ENCODE results near the gene MRPL40.
A peak's percentile ranks its signal among the peaks of the same experiment; 100 is the strongest.
"Not testable (repeated sequence)": the region's sequence is repeated elsewhere in the genome, so short reads cannot be mapped to it uniquely, and the experiment has no call there.

The MRPL40 gene

DNA sequence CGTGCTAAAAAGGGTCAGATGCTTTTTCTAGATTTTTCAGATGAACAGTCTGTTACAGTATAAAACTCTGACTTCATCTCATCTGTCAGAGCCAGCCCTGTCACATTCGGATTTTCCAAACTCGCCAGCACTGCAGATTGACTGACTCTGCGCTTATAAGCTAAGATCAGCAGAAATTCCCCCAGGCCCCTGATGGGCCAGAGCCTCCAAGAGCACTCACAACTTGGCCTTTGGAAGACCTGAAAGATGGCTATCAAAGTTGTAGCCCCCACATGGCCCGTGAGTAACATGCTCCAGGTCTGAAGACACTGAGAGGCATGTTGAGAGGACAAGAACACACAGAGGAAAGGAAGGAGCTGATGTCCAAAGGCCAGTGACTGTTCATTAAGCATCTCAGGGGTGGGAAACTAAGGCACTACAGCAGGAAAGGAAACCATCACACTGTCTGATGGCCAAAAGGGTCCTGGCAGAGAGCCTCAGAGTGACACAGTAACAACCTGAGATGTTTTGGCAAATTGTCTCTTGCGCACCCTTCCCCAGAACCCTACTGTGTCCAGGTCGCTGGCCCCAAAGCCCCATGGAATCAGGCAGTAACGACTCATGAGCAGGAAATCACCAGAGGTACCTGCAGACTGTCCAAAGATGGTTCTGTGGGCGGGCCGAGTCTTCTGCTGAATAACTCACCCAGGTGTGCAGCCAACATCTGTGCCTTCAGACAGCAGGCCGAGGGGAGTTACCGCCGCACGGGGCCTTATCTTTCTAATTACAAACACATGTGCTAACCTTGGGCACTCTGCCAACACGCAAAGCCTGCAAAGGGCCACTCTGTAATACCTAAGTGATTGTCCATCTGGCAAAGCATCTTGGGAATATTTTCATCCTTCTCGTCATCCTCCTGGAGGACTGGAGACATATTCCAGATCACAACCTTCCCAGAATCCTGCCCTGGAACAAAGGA lies 24.4 kb upstream of the MRPL40 start:
- DNase-seq (ENCODE audit: low spot score), result no peak

GRCh38 chr22:19410941-19411689 lies 21.2 kb upstream of the MRPL40 start:
- no peak for DNase-seq (ENCODE audit: low spot score)

DNA sequence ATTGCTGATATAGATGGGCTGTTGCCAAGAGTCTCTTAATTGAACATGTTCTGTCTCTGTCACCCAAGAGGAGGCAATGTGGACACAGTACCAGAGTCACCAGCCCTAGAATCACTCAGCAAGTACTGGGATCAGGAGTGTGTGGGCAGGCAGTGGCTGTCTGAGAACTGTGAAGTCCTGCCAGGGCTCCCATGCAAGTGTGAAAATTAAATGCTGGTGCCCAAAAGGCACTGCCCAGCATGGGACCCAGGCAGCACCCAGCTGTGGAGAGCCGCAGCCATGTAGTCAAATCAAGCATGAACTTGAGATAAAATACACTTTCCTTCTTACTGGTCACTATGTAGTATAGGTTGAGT lies 20.7 kb upstream of the MRPL40 start:
- no peak for DNase-seq (ENCODE audit: low spot score)

- no peak for DNase-seq (ENCODE audit: low spot score)
Observed at GRCh38 chr22:19412478-19412877, 19.9 kb upstream of the MRPL40 start.

GRCh38 chr22:19412923-19413322 lies 19.4 kb upstream of the MRPL40 start:
- no peak for DNase-seq (ENCODE audit: low spot score)

- no peak for DNase-seq (ENCODE audit: low spot score)
Observed at GRCh38 chr22:19419086-19419463, 13.3 kb upstream of the MRPL40 start.

DNA sequence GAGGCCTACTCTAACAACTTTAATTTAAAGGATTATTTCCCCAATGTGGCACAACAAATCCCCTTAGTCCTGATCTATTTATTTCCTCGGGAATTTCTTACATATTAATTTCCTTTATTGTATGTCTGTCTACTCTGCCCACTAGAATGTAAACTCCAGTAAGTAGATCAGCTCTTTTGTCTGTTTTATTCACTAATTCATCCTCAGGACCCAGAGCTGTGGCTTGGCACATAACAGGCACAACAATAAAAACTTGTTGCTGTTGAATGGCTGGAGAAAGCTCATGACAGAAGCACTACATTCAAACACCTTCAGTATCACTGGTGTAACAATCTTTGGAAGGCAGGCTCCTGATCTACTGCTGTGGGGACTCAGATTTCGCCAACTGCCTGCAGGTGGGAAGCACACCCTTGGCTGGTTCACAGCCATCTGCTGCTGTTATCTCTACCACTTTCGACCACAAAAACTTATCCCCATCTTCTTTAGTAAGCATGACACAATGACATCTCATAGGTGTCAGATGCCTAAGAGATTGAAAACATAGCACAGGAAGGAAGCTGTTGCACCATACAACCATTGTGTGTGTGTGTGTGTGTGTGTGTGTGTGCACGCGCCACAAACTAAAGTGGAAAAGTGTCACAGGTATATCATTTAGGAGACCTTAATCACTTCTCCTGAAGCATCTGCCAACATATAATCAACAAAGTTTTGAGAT lies 12.7 kb upstream of the MRPL40 start:
- peak; percentile 74 for DNase-seq (ENCODE audit: low spot score)

- no peak for DNase-seq (ENCODE audit: low spot score)
Observed at GRCh38 chr22:19420321-19420720, 12.0 kb upstream of the MRPL40 start.

- no peak for DNase-seq (ENCODE audit: low spot score)
Observed at GRCh38 chr22:19422440-19423301, 9.7 kb upstream of the MRPL40 start.

DNA sequence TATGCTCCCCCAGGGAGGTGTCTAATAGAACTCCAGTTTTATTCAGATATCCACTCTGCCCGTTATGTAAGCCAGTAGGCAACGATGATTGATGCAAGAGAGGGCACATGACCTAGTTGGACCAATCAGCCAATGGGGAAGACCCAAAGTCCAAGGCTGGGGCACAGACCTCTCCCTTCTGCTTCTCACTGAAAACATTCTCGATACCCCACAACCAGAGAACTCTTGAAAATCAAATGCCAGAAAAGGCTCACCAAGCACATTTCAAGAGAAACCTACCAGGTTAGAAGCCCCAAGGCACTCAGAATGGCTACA lies 8.2 kb upstream of the MRPL40 start:
- DNase-seq (ENCODE audit: low spot score), result no peak

- DNase-seq (ENCODE audit: low spot score), result peak; percentile 44
Observed at GRCh38 chr22:19429950-19430889, 2.1 kb upstream of the MRPL40 start.

DNA sequence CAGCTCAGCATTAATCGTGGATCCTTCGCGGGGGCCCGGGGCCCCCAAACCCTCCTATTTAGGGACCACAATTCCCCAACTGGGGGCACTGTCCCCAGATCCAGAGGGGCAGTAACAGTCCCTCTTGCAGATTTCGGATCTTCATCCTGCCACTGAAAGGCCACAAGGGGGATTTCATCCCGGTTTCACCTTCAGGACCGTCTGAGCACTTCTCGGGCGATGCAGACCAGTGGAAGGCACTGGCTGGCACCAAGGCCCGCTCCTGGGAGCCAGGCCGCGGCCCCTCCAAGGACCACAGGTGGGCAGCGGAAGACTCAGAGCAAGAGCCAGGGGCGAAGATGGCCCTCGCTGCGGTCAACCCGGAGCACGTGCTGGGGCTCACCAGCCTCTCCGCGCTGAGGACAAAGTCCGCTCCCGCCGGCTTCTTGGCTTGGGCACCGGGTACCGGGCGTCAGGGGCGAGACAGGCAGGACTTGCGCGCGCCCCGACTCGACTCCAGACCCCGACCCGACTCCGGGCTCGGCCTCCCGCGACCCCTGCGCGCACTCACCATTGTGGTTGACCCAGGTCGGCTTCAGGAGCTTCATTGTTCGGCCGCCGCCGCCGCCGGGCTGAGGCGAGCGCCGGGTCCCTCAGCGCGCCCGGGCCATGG lies 1.3 kb upstream of the MRPL40 start:
- DNase-seq (ENCODE audit: low spot score), result no peak

GRCh38 chr22:19431649-19432132 lies 654 bp upstream of the MRPL40 start, which contains the start of gene HIRA:
Gene HIRA (minus strand): TSS chr22:19431733. CDS start chr22:19431476, 257 bp downstream.
- DNase-seq (ENCODE audit: low spot score), result peak; percentile 88

DNA sequence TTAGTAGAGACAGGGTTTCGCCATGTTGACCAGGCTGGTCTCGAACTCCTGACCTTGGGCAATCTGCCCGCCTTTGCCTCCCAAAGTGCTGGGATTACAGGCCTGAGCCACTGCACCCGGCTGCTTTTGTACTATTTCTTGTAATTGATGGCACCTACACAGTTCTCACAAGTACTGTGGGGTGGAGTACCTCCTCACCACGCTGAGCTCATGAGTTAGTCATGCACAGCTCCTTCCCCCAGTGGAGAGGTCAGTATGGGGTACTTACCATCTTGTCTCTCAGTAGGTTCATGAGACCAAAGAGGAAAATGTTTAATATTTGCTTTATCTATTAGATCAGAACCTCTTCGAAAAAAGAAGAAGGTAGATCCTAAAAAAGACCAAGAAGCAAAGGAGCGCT lies 2.1 kb downstream of the MRPL40 start:
- DNase-seq (ENCODE audit: low spot score), result peak; percentile 22

DNA sequence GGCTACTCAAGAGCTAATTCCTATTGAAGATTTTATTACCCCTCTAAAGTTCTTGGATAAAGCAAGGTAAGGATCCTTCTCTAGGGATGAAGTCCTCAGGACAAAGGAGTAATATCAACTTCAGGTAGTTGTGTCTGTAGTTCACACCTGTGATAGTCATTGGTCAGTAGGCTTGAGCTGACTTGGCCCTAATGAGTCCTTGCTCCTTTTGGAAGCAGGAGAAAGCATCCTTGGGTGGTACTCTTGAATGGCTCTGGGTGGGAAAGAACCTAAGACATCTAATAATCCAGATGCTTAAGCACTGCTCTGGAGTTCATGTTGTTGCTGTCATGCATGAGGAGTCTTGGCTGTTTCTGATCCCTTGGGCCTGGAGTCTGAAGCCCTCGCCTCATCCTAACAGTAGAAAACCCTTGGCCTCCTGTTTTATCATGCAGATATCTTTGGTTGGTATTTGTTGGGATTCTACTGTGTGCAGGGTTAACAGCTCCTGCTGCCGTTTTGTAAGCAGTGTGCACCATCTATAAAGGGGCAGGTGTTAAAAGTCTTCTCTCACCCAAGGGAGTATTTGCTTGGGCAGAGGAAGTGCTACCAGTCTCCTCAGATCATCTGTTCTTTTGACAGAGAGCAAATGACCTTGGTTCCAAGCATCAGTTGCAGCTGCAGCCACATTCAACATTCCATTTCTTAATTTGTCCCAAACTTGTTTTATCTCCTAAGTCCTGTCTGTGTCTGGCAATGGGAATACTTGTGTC lies 2.7 kb downstream of the MRPL40 start:
- DNase-seq (ENCODE audit: low spot score), result no peak

DNA sequence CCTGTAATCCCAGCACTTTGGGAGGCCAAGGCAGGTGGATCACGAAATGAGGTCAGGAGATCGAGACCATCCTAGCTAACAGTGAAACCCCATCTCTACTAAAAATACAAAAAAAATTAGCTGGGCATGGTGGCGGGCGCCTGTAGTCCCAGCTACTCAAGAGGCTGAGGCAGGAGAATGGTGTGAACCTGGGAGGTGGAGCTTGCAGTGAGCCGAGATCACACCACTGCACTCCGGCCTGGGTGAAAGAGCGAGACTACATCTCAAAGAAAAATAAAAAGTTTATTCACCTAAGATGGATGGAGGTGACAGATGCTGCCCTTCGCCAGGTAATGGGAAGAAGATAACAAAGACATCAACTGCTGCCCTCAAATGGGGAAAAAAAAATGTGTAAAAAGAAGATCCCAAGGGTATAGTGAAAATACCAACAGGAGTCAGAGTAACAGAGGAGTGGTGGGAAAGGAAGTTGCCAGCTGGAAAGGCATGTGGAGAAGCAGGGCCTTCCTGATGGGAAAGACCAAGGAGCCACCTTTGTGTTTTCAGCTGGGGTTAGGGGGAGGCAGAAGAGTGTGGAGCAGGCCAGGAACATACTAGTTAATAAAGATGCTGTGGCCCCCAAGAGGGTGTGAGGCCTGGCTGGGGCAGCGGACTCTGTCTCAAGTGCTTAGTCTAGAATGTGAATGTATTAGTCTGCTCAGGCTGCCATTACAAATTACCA lies 4.3 kb downstream of the MRPL40 start:
- DNase-seq (ENCODE audit: low spot score), result not testable (repeated sequence)

- DNase-seq (ENCODE audit: low spot score), result no peak
Observed at GRCh38 chr22:19438298-19438697, 6.0 kb downstream of the MRPL40 start.

DNA sequence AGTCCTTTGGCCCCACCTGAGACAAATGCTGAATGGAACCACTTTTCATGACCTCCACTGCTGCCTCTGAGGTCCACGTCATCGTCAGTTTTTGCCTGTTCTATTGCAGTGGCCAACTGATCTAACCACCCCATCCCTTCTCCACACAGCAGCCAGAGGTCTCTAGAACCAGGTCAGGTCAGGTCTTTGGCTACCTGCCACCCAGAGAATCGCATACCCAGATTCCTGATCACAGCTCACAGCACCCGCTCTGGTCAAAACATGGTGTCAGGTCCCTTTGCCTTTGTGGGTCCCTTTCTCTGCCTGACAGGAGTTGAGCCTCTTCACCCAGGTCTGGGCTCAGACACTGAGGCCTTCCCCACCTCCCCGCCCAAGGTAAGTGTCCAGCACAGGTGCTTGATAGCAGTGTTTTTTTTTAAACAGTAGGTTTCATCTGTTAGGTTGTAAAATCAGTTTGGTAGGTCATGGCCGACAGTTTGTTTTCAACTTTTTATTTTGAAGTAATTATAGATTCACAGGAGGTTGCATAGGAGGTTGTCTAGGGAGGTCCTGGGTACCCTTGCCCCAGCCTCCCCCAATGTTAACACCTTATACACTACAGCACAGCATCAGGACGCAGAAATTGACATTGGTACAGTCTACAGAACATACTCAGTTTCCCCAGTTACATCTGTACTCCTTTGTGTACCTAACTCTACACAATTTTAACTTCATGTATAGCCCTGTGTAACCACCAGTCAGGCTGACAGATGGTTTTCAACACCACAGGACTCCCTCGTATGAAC lies 8.3 kb downstream of the MRPL40 start:
- DNase-seq (ENCODE audit: low spot score), result no peak

Measured in CD4-positive, alpha-beta T cell treated with Interleukin-2 at 100 ng/mL for 4 hours (primary cell).